Cardiac septum (tissue), 1 donor: ENCODE data around the gene FGF12. TPM values are rescaled to one million over a fixed set of nuclear protein-coding genes. Genes with fewer than 3 reads are reported as not detected.

Source experiments
- DNase-seq: peaks from one replicate; pipeline ENCODE4 v3.0.0-alpha.2; 2020; ENCODE audit warnings: low spot score
- intact Hi-C: fragments of 100-400 bp; cut with DNase I; formaldehyde crosslinking; loops from one replicate; pipeline ENCODE4 v1.14.0; 2022
- total RNA-seq: library from RNA; stranded (reverse); fragmentation: NEBNext Ultra II Directional; extraction: Animal tissue kit (Norgen Biotek cat#: 25700); gene quantifications from one replicate; pipeline ENCODE4 v1.2.1, GENCODE V29; 2021
- donor health status: DM: no; HTN: no; CAD: no.

Gene FGF12
- total RNA-seq, 1 donor from 2014 or later: 45.1 TPM

DNA sequence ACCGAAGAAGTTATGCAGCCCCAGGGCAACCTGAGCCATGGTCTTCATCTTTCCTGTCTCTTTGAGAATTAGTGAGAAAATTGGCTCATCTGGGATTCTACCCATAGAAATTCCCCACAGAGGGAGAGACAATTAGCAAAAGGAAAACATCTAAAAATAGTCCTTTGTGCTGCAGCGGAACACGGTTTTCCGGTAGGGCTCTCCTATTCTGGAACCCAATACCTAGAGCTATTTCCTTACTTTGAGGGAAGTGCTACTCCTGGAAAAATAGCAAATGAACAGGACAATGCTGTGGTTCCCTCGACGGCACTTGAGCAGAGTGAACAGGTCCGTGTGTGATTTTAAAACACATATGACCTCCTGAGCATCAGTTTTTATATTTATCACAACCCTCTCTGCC is 210.5 kb downstream of the FGF12 start:
- intact Hi-C loops: no loop called here

GRCh38 chr3:192515664-192516045 is 211.7 kb downstream of the FGF12 start:
- intact Hi-C loops: loop anchor here (2.0 kb wide), 1 partner anchor 33 kb away; no protein-coding TSS in a partner anchor
- DNase-seq: no peak

More for the DNA sequence above, 210.5 kb downstream of the FGF12 start:
- no peak for DNase-seq

GRCh38 chr3:192514754-192515663 is 212.3 kb downstream of the FGF12 start:
- no peak for DNase-seq
- intact Hi-C loops: loop anchor here (2.0 kb wide), 1 partner anchor 32 kb away; no protein-coding TSS in a partner anchor

DNA sequence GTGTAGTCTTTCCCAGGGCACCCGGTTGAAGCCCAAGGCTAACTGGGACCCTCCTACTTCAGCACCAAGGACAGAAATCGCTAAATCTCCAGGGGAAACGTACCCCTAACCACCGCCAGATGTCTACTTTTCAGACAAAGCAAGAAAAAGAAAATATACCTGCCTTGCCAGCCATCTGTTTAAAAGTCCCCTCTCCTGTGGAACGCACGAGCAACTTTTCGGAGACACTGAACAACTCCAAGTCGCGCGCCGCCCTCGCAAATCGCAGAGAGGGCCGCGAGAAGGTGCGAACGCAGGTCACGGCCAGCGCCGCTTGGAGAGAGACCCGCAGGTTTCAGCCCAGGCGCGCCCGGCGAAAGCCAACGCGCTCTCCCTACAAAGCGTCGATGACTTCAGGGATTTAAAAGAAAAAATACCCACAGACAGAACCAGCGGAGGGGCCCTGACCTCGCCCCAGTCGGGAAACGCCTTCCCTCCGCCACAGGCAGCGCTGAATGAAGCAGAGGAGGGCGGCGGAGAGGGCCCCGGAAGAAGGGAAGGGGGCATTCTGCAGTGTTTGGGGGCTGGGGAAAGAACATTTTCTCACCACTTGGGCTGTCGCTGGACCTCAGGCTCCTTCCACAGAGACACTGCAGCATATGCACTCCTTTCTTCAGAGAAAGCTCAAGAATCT is 213.1 kb downstream of the FGF12 start:
- DNase-seq: no peak
- intact Hi-C loops: loop anchor here (2.0 kb wide), 1 partner anchor 31 kb away; no protein-coding TSS in a partner anchor

DNA sequence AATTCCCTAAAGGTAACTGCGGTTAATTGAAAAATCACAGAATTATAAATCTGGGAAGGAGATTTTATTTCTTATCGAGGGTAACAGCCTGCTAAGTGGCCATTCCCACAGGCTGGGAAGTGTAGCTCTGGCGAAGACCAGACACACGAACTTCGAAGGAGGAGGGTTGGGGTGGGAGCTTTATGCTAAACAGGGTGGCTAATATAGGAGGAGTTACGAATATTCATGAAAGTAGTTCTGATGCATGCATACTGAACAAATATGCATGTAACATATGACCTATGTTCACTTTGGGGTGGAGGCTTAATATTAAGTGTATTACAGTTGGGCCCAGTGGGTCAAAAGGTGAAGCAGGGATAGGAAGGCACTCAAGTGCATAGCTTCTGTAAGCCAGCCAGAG is 221.6 kb downstream of the FGF12 start:
- intact Hi-C loops: no loop called here
- DNase-seq: no peak

GRCh38 chr3:192501401-192501800 is 225.9 kb downstream of the FGF12 start:
- intact Hi-C loops: no loop called here
- no peak for DNase-seq

GRCh38 chr3:192496905-192497587 is 230.3 kb downstream of the FGF12 start:
- no peak for DNase-seq
- intact Hi-C loops: no loop called here

DNA sequence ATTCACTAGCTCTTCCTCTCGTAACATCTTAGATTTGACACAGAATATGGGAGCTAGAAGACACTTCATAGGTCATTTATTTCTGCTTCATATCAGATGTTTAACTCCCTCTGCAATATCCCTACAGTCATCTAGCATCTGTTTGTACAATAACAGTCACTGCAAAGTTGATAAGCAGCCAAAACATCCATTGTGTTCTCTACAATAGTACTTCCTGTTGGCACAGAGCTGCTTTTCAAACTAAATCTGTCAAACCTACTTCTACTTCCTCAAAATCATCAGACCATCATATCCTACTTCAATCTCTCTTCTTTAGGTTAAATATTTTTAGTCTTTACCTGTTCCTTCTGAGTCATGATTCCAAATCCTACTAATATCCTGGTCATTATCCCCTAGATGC is 233.2 kb downstream of the FGF12 start:
- no peak for DNase-seq
- intact Hi-C loops: no loop called here

DNA sequence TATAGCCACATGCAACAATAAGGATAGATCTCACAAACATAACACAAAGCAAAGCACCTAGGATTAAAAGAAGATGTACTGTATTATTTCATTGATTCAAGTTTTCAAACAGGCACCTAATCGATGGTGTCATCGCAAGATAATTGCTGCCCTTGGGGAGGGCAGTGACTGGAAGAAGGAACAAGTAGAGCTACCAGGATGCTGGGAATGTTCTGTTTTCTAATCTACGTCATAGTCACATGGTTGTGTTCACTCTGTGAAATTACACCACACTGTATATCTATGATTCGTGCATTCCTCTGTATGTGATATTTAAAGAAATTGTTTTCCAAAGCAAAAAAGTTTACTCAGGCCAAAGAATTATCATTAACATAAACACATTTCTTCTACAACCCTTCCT is 236.6 kb downstream of the FGF12 start:
- intact Hi-C loops: no loop called here
- DNase-seq: no peak

- intact Hi-C loops: no loop called here
- no peak for DNase-seq
Observed at GRCh38 chr3:192489579-192489978, 237.8 kb downstream of the FGF12 start.

- intact Hi-C loops: no loop called here
- DNase-seq: no peak
Observed at GRCh38 chr3:192487033-192487432, 240.3 kb downstream of the FGF12 start.

DNA sequence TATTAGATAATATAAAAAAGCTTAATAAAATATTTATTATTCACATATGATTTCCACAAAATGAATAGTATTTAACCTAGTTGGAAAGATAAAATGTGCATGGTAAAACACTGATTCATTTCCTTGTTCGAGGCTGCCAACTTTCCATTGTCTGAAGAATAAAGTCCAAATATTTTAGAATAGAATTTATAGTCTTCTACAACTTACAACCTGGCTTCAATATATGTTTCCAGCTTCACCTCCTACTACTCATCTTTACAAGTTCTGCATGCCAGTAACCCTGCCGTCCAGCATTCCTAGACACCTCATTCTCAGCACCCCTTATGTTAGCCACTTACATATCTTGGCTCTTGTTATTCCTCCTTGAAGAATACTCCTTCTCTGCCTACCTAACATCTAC is 244.5 kb downstream of the FGF12 start:
- intact Hi-C loops: loop anchor here (2.0 kb wide), 1 partner anchor 32 kb away; no protein-coding TSS in a partner anchor
- no peak for DNase-seq

- intact Hi-C loops: loop anchor here (2.0 kb wide), 1 partner anchor 32 kb away; no protein-coding TSS in a partner anchor
- DNase-seq: no peak
Observed at GRCh38 chr3:192482391-192482790, 244.9 kb downstream of the FGF12 start.

DNA sequence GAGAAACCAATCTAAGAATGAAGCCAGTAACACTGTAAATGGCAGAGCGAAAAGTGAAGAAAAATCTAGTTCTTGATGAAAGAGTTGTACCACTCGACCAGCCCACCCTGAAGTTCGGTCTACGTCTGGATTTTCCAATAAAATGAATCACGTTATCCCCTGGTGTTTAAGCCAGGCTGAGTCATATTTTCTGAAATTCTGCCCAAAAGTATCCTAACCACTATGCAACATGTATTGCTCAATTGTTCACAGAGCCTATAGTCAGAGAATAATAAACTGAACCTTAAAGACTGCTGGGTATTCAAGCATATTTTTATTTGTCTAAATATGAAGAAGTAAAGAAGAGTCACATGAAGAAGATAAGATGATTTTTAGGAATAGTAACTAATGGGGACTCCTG is 245.7 kb downstream of the FGF12 start:
- intact Hi-C loops: loop anchor here (2.0 kb wide), 1 partner anchor 33 kb away; no protein-coding TSS in a partner anchor
- DNase-seq: no peak

DNA sequence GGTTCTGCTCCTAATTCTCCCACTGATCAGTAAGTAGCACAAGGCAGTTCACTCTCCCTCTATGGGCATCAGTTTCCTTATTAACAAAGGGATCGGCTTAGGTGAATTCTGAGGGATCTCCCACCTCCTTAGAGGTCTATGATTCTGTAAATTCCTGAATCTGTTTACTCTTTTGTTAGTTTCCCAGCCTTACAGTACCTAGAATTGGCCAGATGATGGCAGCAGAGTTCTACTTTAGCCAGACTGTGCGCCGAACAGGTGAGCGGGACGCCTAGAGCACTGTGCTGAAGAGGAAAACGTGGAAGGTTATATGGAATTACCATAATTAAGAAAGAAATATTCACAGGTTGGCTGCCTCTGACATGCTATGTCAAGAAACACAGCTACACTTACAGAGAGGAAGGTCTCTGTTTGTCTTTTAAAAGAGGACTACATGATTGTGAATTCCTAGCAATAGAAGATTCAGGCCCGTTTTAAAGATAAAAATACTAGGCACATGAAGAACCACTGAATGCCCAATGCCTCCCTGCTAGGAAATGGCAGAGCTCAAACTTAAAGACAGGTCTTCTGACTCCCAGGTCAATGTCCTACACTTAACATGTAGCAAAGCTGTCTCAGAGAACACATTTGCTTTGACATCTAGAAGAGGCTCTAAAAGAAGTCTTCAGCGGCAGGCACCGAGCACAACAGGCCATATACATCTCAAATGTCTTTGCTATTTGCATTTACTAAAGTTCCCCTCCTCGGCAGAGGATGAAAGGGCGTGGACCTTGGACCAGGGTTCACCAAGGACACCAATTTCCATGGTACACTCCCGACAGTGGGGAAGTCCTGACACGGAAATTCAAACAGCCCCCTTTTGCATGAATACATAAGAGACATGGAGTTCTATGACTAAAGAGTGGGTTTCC is 259.9 kb downstream of the FGF12 start:
- DNase-seq: peak; percentile 79
- intact Hi-C loops: loop anchor here (5.0 to 10.0 kb wide), 3 partner anchors 307 to 1105 kb away; no protein-coding TSS in a partner anchor

GRCh38 chr3:192449036-192449435 is 278.3 kb downstream of the FGF12 start:
- no peak for DNase-seq
- intact Hi-C loops: no loop called here

DNA sequence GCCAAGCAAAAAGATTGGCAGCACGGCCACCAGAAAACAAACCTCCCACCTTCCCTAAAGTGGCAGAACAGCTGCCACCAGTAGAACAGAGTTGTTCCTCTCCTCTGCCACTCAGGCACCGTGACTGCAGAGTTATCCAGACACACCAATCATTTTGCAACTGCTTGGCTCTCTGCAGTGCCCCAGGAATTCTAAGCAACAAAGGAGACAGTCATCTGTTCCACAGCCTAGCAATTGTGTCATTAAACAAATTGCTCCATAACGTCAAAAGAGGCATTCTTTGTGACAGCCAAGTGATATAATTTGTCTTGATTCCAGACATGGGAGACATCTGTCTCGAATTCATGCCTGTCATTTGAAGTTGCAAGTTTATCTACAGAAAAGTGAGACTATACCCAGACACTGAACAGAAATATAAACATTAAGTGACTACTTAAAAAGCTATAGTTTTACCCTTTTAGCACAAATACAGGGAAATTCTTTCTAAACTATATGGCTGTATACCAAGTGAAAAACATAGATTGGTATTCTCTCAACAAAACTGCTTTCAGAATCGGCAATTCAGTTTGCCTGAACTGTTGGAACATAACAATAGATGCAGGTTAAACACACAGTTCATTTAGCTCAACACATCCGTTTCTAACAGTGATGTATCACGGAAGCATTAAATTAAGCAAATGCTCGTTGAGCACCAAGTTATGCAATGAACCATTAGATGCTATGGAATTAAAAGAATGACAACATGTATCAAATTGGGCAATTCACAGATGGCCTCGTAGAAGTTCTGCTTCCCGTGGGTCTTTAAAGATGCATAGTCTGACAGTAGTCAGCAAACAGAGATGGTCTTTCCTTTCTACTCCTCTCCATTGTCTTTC is 281.3 kb downstream of the FGF12 start:
- no peak for DNase-seq
- intact Hi-C loops: loop anchor here (2.0 kb wide), 1 partner anchor 1027 kb away; no protein-coding TSS in a partner anchor

DNA sequence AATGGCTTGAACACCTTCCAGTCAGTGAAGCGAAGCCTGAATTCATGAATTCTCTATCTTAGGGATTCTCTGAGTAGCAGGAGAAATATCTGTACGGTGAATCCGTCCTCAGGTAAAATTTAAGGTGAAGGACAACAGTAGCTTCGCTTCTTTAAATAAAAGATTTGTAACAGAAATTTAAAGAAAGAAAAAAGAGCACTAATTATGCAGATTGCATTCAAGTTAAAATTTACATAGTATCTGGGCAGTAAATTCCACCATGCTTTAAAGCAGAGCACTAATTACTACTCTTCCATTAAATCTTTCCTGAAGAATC is 282.6 kb downstream of the FGF12 start:
- intact Hi-C loops: loop anchor here (2.0 kb wide), 1 partner anchor 1026 kb away; no protein-coding TSS in a partner anchor
- no peak for DNase-seq
